Gastroesophageal sphincter (tissue), 4 donors: Measurements from ENCODE around the gene ESR2. TPM values are rescaled to one million over a fixed set of nuclear protein-coding genes. Genes with fewer than 3 reads are reported as not detected.

Experiments
- ATAC-seq: fragments of 150-250 bp; one replicate; pipeline ENCODE4 v1.9.1; 2016; ENCODE audit warnings: mild to moderate bottlenecking, moderate library complexity
- H3K27ac ChIP-seq, 4 donors: fragments of 200-600 bp; sonication (generic) in 3 of 4; 1 replicate in 3 of 4; 2 replicates in 1 of 4; pipeline ENCODE4 v1.5.1; 2016 to 2019
- H3K27me3 ChIP-seq: fragments of 200-600 bp; sonication (generic); one replicate; pipeline ENCODE4 v1.5.1; 2019
- H3K36me3 ChIP-seq, 2 donors: fragments of 200-600 bp; sonication (generic); one replicate each; pipeline ENCODE4 v1.5.1; 2019; ENCODE audit warnings: control low read depth in 1 of 2
- H3K4me1 ChIP-seq, 3 donors: fragments of 200-600 bp; sonication (generic); 1 replicate in 2 of 3; 2 replicates in 1 of 3; pipeline ENCODE4 v1.5.1; 2016 to 2019; ENCODE audit warnings: control low read depth in 2 of 3
- H3K4me3 ChIP-seq, 2 donors: fragments of 200-600 bp; sonication (generic); one replicate each; pipeline ENCODE4 v1.5.1; 2019; ENCODE audit warnings: mild to moderate bottlenecking in 1 of 2, moderate library complexity in 1 of 2
- H3K9me3 ChIP-seq, 3 donors: fragments of 200-600 bp; sonication (generic); one replicate each; pipeline ENCODE4 v1.5.1; 2017 to 2019; ENCODE audit warnings: control low read depth in 2 of 3
- CTCF ChIP-seq, 4 experiments: fragments of 200-600 bp in 2 of 4; fragments of 450-650 bp in 2 of 4; sonication (generic) in 1 of 4; IDR thresholded peaks; one replicate each; pipeline ENCODE4 v1.5.1; 2017 to 2019; ENCODE audit warnings: antibody characterized with exemption in 4 of 4, mild to moderate bottlenecking in 2 of 4, moderate library complexity in 2 of 4
- EP300 ChIP-seq: sonication (generic); formaldehyde crosslinking; IDR thresholded peaks from one replicate; pipeline ENCODE4 v1.6.1; 2017; ENCODE audit warnings: antibody characterized with exemption, mild to moderate bottlenecking
- POLR2A ChIP-seq, 2 donors: fragments of 450-650 bp; IDR thresholded peaks; one replicate each; pipeline ENCODE4 v1.6.1; 2017; ENCODE audit warnings: antibody characterized with exemption in 2 of 2, mild to moderate bottlenecking in 2 of 2, moderate library complexity in 1 of 2
- POLR2AphosphoS5 ChIP-seq: sonication (generic); formaldehyde crosslinking; IDR thresholded peaks from one replicate; pipeline ENCODE4 v1.6.1; 2017; ENCODE audit warnings: antibody characterized with exemption
- WGBS, 2 donors: methylation state at CpG; one replicate each; pipeline ENCODE4 v1.1.5; 2018; ENCODE audit warnings: low coverage in 1 of 2; 5-methylcytosine and 5-hydroxymethylcytosine counted together
- total RNA-seq, 4 donors: library from RNA; depleted of rRNA; stranded (reverse); fragments of >200 nt; gene quantifications; one replicate each; pipeline ENCODE4 v1.1.0, GENCODE V29; 2016

Gene ESR2
- total RNA-seq, 4 donors from 2014 or later: 0.23 to 2.5 (median 0.40) TPM; not detected in 1

DNA sequence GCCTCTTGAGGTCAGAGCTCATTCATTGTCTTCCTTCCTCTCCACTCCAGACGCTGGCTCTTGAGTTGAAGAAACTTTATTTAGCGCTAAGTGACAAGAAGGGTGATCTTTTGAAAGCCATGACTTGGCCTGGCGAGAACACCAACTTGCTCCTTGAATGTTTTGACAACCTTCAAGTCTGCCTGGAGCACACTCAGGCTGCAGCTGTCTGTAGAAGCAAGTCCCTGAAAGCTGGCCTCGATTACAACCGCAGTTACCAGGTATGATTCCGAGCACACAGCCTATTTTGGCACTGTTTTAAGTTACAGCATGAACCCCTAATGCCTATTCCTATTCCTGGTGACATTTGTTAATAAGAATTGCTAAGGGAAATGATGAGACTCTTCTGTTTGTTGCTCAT is 167.6 kb downstream of the ESR2 start:
- no peaks in the 10 kb centered on the region for H3K27me3 ChIP-seq
- WGBS, 2 donors: 96 to 100% methylated on average over 3 of the region's 6 CpGs
- H3K9me3 ChIP-seq: no peaks in the 10 kb centered on the region
- TF ChIP-seq CTCF (IDR thresholded peaks at IDR 0.05) (no peak), EP300 (no peak), POLR2AphosphoS5 (no peak), POLR2A (IDR thresholded peaks at IDR 0.05) (no peak)
- no peak overlapping the region for H3K27ac ChIP-seq
- peaks cover 5 to 97% of the 10 kb centered on the region in 2 donors for H3K36me3 ChIP-seq
- no peak overlapping the region for H3K4me3 ChIP-seq
- no peaks in the 10 kb centered on the region for H3K4me1 ChIP-seq
- no peak for ATAC-seq

GRCh38 chr14:64125270-64125669 is 168.9 kb downstream of the ESR2 start:
- TF ChIP-seq POLR2AphosphoS5 (no peak), EP300 (no peak), POLR2A (IDR thresholded peaks at IDR 0.05) (no peak), CTCF (IDR thresholded peaks at IDR 0.05) (no peak)
- no peaks in the 10 kb centered on the region for H3K9me3 ChIP-seq
- no peaks in the 10 kb centered on the region for H3K4me1 ChIP-seq
- H3K27me3 ChIP-seq: no peaks in the 10 kb centered on the region
- WGBS, 2 donors: 72 to 89% methylated on average over 2 of the region's 2 CpGs
- H3K27ac ChIP-seq: no peak overlapping the region
- no peak for ATAC-seq
- H3K36me3 ChIP-seq: peaks cover 5 to 99% of the 10 kb centered on the region in 2 donors
- H3K4me3 ChIP-seq: no peak overlapping the region

DNA sequence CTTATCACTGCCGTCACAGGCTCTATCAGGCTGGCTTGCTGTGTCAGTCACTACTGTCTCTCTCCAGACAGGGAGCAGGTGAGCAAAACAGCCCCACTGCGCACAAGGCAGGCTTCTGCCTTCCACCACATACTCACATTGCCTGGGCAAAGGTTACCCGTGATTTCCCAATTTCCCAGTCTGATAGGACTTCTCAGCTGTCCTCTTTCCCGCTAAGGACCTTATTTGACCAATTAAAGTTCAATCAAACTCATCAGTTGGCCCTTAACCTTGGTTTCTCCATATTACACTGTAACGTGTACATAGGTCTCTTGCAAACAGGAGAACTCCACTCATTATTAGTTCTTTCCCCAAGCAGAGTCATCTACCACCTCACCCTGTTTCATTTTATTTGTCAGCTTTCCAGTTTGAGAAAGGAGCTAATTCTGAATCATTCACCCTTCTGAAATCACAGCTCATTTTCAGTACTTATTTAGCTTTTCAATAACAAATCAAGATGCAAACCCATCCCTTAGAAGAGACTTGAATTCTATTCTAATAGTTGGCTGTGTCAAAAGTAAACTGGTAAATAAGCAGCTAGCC is 170.8 kb downstream of the ESR2 start:
- WGBS, 2 donors: 93 to 98% methylated on average over 5 of the region's 5 CpGs
- no peak for ATAC-seq

DNA sequence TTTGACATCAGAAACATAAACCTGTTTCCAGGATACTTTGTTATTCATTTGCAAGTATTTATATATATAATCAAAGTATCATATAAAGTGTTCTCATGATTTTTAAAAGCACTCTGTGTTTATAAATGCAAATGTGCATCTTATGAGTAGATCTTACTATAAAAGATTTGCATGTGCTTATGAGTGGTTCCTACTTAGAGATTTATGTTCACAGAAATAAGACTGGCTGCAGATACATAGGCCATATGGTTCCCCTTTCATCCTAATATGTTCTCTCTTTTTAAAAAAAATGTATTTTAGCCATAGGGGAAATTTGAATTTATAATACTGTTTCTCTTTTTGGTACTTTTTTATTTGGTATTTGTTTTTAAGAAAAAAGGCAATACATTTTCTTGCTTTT is 174.2 kb downstream of the ESR2 start:
- Histone ChIP-seq H3K9me3 (no peaks in the 10 kb centered on the region), H3K27ac (no peak overlapping the region), H3K27me3 (no peaks in the 10 kb centered on the region), H3K36me3 (peaks cover 0 to 71% of the 10 kb centered on the region in 2 donors), H3K4me3 (no peak overlapping the region), H3K4me1 (peaks cover 0 to 5% (median 0%) of the 10 kb centered on the region in 3 donors)
- no peak for TF ChIP-seq POLR2AphosphoS5
- TF ChIP-seq EP300: no peak
- no peak for TF ChIP-seq CTCF (IDR thresholded peaks at IDR 0.05)
- TF ChIP-seq POLR2A (IDR thresholded peaks at IDR 0.05): no peak
- ATAC-seq: no peak

More for the DNA sequence above, 170.8 kb downstream of the ESR2 start:
- H3K4me1 ChIP-seq: no peaks in the 10 kb centered on the region
- peaks cover 0 to 94% of the 10 kb centered on the region in 2 donors for H3K36me3 ChIP-seq
- no peaks in the 10 kb centered on the region for H3K9me3 ChIP-seq
- H3K27me3 ChIP-seq: no peaks in the 10 kb centered on the region
- H3K27ac ChIP-seq: no peak overlapping the region
- no peak overlapping the region for H3K4me3 ChIP-seq
- TF ChIP-seq CTCF (IDR thresholded peaks at IDR 0.05) (no peak), POLR2A (IDR thresholded peaks at IDR 0.05) (no peak), POLR2AphosphoS5 (no peak)

DNA sequence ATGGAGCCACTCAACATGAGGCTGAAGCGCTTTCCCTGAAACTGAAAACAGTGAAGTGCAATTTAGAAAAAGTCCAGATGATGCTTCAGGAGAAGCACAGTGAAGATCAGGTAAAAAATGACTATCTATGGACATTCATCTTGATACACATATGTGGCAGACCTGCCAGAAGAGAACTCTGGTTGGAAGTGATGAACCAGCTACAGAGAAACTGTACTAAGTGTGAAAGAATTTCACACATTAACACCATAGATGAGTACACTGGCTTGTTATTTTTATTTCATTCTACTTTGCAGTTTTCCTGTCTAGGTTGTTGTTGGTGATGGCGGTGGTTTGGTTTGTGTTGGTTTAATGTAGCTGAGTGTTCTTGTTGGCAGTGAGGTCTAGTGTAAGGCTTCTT is 174.7 kb downstream of the ESR2 start:
- peaks cover 0 to 71% of the 10 kb centered on the region in 2 donors for H3K36me3 ChIP-seq
- H3K9me3 ChIP-seq: no peaks in the 10 kb centered on the region
- 86 to 94% methylated on average over 2 of the region's 2 CpGs for WGBS, 2 donors
- H3K4me1 ChIP-seq: peaks cover 0 to 5% (median 0%) of the 10 kb centered on the region in 3 donors
- no peak overlapping the region for H3K4me3 ChIP-seq
- H3K27me3 ChIP-seq: no peaks in the 10 kb centered on the region
- H3K27ac ChIP-seq: no peak overlapping the region
- no peak for ATAC-seq
- TF ChIP-seq POLR2A (IDR thresholded peaks at IDR 0.05): no peak
- no peak for TF ChIP-seq EP300
- no peak for TF ChIP-seq POLR2AphosphoS5
- no peak for TF ChIP-seq CTCF (IDR thresholded peaks at IDR 0.05)
